ENCODE measurements around the gene TMEM182. TPM values are rescaled to one million over a fixed set of nuclear protein-coding genes. Genes with fewer than 3 reads are reported as not detected.

TMEM182 gene
- total RNA-seq, 2 donors from 2014 or later, result 4.2 to 5.6 TPM

GRCh38 chr2:102844911-102845310, 83.1 kb downstream of the TMEM182 start:
- no peaks in the 10 kb centered on the region for H3K9me3 ChIP-seq (ENCODE audit: control insufficient read depth, low read length)
- no peaks in the 10 kb centered on the region for H3K4me1 ChIP-seq (ENCODE audit: control insufficient read depth, insufficient read depth, low read length)
- no peak overlapping the region for H3K9ac ChIP-seq (ENCODE audit: extremely low read depth, low read length, poor library complexity, severe bottlenecking)
- no peak for DNase-seq
- Mint-ChIP-seq H3K4me3 (no peak overlapping the region), H3K27me3 (ENCODE audit: insufficient read depth) (no peaks in the 10 kb centered on the region), H3K27ac (no peak overlapping the region), H3K4me1 (peaks cover 6% of the 10 kb centered on the region), H3K9me3 (no peaks in the 10 kb centered on the region), H3K36me3 (ENCODE audit: low read depth) (no peaks in the 10 kb centered on the region)
- H3K27ac ChIP-seq (ENCODE audit: low read depth, low read length), result no peak overlapping the region
- H3K36me3 ChIP-seq (ENCODE audit: control insufficient read depth, insufficient read depth, low read length), result no peaks in the 10 kb centered on the region
- 83 to 94% methylated on average over 1 to 3 of the region's 3 CpGs for WGBS, 2 experiments (ENCODE audit: insufficient coverage in 1 of 2, insufficient read length in 1 of 2)
- no peak overlapping the region for H3K4me3 ChIP-seq (ENCODE audit: low read length)
- no peak for TF ChIP-seq CTCF (conservative IDR thresholded peaks at IDR 0.05)
- no peaks in the 10 kb centered on the region for H3K27me3 ChIP-seq (ENCODE audit: control insufficient read depth, insufficient read depth, low read length, poor library complexity, severe bottlenecking)

GRCh38 chr2:102848366-102848839, 86.6 kb downstream of the TMEM182 start:
- H3K9me3 Mint-ChIP-seq, result peaks cover 5% of the 10 kb centered on the region
- Histone ChIP-seq H3K27me3 (ENCODE audit: control insufficient read depth, insufficient read depth, low read length, poor library complexity, severe bottlenecking) (no peaks in the 10 kb centered on the region), H3K9me3 (ENCODE audit: control insufficient read depth, low read length) (no peaks in the 10 kb centered on the region), H3K36me3 (ENCODE audit: control insufficient read depth, insufficient read depth, low read length) (no peaks in the 10 kb centered on the region), H3K27ac (ENCODE audit: low read depth, low read length) (no peak overlapping the region), H3K4me1 (ENCODE audit: control insufficient read depth, insufficient read depth, low read length) (no peaks in the 10 kb centered on the region), H3K4me3 (ENCODE audit: low read length) (peak overlapping the region; percentile 63), H3K9ac (ENCODE audit: extremely low read depth, low read length, poor library complexity, severe bottlenecking) (no peak overlapping the region)
- H3K4me3 Mint-ChIP-seq, result peak overlapping the region; percentile 35
- peaks cover 2% of the 10 kb centered on the region for H3K36me3 Mint-ChIP-seq (ENCODE audit: low read depth)
- WGBS, 2 experiments (ENCODE audit: insufficient coverage in 1 of 2, insufficient read length in 1 of 2), result 0 to 11% methylated on average over 1 to 12 of the region's 12 CpGs
- H3K27ac Mint-ChIP-seq, result no peak overlapping the region
- no peaks in the 10 kb centered on the region for H3K27me3 Mint-ChIP-seq (ENCODE audit: insufficient read depth)
- TF ChIP-seq CTCF (conservative IDR thresholded peaks at IDR 0.05), result peak; percentile 58
- DNase-seq, result peak; percentile 96
- peaks cover 3% of the 10 kb centered on the region for H3K4me1 Mint-ChIP-seq

- peaks cover 2% of the 10 kb centered on the region for H3K27me3 Mint-ChIP-seq (ENCODE audit: insufficient read depth)
- peaks cover 25% of the 10 kb centered on the region for H3K9me3 Mint-ChIP-seq
- Histone ChIP-seq H3K9ac (ENCODE audit: extremely low read depth, low read length, poor library complexity, severe bottlenecking) (no peak overlapping the region), H3K4me3 (ENCODE audit: low read length) (no peak overlapping the region), H3K27me3 (ENCODE audit: control insufficient read depth, insufficient read depth, low read length, poor library complexity, severe bottlenecking) (no peaks in the 10 kb centered on the region), H3K27ac (ENCODE audit: low read depth, low read length) (no peak overlapping the region), H3K4me1 (ENCODE audit: control insufficient read depth, insufficient read depth, low read length) (no peaks in the 10 kb centered on the region), H3K36me3 (ENCODE audit: control insufficient read depth, insufficient read depth, low read length) (no peaks in the 10 kb centered on the region), H3K9me3 (ENCODE audit: control insufficient read depth, low read length) (no peaks in the 10 kb centered on the region)
- WGBS, 2 experiments (ENCODE audit: insufficient coverage in 1 of 2, insufficient read length in 1 of 2), result 93% methylated on average over 3 to 6 of the region's 6 CpGs
- TF ChIP-seq CTCF (conservative IDR thresholded peaks at IDR 0.05), result no peak
- DNase-seq, result no peak
- peaks cover 5% of the 10 kb centered on the region for H3K36me3 Mint-ChIP-seq (ENCODE audit: low read depth)
- H3K4me1 Mint-ChIP-seq, result peaks cover 3% of the 10 kb centered on the region
- no peak overlapping the region for H3K27ac Mint-ChIP-seq
- no peak overlapping the region for H3K4me3 Mint-ChIP-seq
Measured at GRCh38 chr2:102850888-102851287, 89.1 kb downstream of the TMEM182 start.
